ENCODE data around the gene TRAPPC5. TPM values are rescaled to one million over a fixed set of nuclear protein-coding genes. Genes with fewer than 3 reads are reported as not detected.

TRAPPC5 gene
- total RNA-seq, 2 donors from 2014 or later = 73.0 to 78.2 TPM

Other genes starting within 250 kb of the TRAPPC5 start
- gene PEX11G, start 191.8 kb upstream of the TRAPPC5 start, total RNA-seq = 1 to 10 TPM; 1.1 to 3.4 TPM
- 10 to 100 TPM; 13.6 to 14.1 TPM for gene ZNF358, start 164.7 kb upstream of the TRAPPC5 start, total RNA-seq
- 10 to 100 TPM in 1 of 2 donors, 1 to 10 TPM in 1; 9.5 to 11.8 TPM for gene MCOLN1, start 158.2 kb upstream of the TRAPPC5 start, total RNA-seq
- 100 to 1,000 TPM; 102 to 144 TPM for gene PNPLA6, start 145.1 kb upstream of the TRAPPC5 start, total RNA-seq
- 1 to 10 TPM; 1.7 to 2.0 TPM for gene CAMSAP3, start 85.0 kb upstream of the TRAPPC5 start, total RNA-seq
- 10 to 100 TPM; 53.3 to 59.3 TPM for gene XAB2, start 51.3 kb upstream of the TRAPPC5 start, total RNA-seq
- 10 to 100 TPM; 65.5 to 74.0 TPM for gene PET100, start 51.0 kb upstream of the TRAPPC5 start, total RNA-seq
- gene PCP2, start 47.1 kb upstream of the TRAPPC5 start, total RNA-seq = 1 to 10 TPM; 1.9 to 2.2 TPM
- gene STXBP2, start 43.7 kb upstream of the TRAPPC5 start, total RNA-seq = 100 to 1,000 TPM; 132 TPM
- not detected for gene RETN, start 11.8 kb upstream of the TRAPPC5 start, total RNA-seq
- gene MCEMP1, start 3.7 kb upstream of the TRAPPC5 start, total RNA-seq = not detected
- gene FCER2, start 21.3 kb downstream of the TRAPPC5 start, total RNA-seq = 1 to 10 TPM; 2.3 to 7.7 TPM
- not detected for gene CLEC4G, start 51.3 kb downstream of the TRAPPC5 start, total RNA-seq
- gene CD209, start 66.7 kb downstream of the TRAPPC5 start, total RNA-seq = not detected
- gene CLEC4M, start 82.4 kb downstream of the TRAPPC5 start, total RNA-seq = not detected
- 10 to 100 TPM in 1 of 2 donors, 1 to 10 TPM in 1; 7.8 to 10.4 TPM for gene EVI5L, start 149.4 kb downstream of the TRAPPC5 start, total RNA-seq
- gene PRR36, start 193.6 kb downstream of the TRAPPC5 start, total RNA-seq = under 1 TPM; 0.63 to 0.96 TPM
- gene LRRC8E, start 207.7 kb downstream of the TRAPPC5 start, total RNA-seq = not detected
- gene MAP2K7, start 223.0 kb downstream of the TRAPPC5 start, total RNA-seq = 10 to 100 TPM; 40.2 to 40.3 TPM
- 1 to 10 TPM; 7.4 to 9.7 TPM for gene TGFBR3L, start 234.0 kb downstream of the TRAPPC5 start, total RNA-seq
- gene SNAPC2, start 239.5 kb downstream of the TRAPPC5 start, total RNA-seq = 10 to 100 TPM; 23.7 to 25.5 TPM
- under 1 TPM; 0.50 to 0.63 TPM for gene CTXN1, start 245.3 kb downstream of the TRAPPC5 start, total RNA-seq